ENCODE measurements around the gene L3MBTL4.

L3MBTL4 gene

DNA sequence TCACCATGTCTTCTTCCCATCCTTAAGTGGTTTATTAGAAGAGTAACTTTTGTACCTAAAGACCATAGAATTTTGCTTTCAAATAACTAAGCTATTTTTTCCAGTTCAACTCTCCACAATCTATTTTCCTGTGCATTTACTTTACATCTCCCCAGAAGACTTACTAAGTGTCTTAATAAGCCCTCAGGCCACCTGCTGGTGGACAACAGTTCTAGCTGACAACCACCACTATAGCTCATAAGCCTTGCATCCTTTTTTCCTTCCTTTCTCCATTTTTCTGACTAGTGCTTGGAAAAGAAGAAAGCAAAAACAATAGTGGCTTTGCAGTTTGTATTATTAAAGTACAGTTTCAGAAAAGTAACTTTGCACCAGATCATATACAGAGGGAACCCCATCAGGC is 369.9 kb downstream of the L3MBTL4 start:
- H3K9me3 ChIP-seq (ENCODE audit: control extremely low read depth in 1 of 5, control insufficient read depth in 4 of 5, insufficient read depth in 2 of 5, low read depth in 1 of 5, low read length in 4 of 5), result peaks cover 0 to 30% (median 4%) of the 10 kb centered on the region in 5 experiments
- no peak overlapping the region for H3K27ac ChIP-seq (ENCODE audit: insufficient read depth in 1 of 2, low read depth in 1 of 2, low read length in 2 of 2, poor library complexity in 1 of 2, severe bottlenecking in 2 of 2)
- ChIA-PET POLR2A (no interaction called here), CTCF (no interaction called here)
- DNase-seq, result no peak
- no peak overlapping the region for H3K4me3 ChIP-seq (ENCODE audit: control insufficient read depth in 1 of 7, extremely low read depth in 1 of 7, insufficient read depth in 4 of 7, low read depth in 2 of 7, low read length in 6 of 7)
- no peaks in the 10 kb centered on the region for H3K27me3 ChIP-seq (replicated peaks in 2 of 5; ENCODE audit: control insufficient read depth in 4 of 5, insufficient read depth in 5 of 5, low read length in 4 of 5)
- H3K4me1 ChIP-seq (ENCODE audit: control extremely low read depth in 1 of 4, control insufficient read depth in 4 of 4, insufficient read depth in 4 of 4, low read length in 3 of 4), result no peaks in the 10 kb centered on the region
- peaks cover 0 to 2% (median 0%) of the 10 kb centered on the region in 4 experiments for H3K36me3 ChIP-seq (ENCODE audit: control insufficient read depth in 4 of 4, insufficient read depth in 4 of 4, low read length in 3 of 4)

DNA sequence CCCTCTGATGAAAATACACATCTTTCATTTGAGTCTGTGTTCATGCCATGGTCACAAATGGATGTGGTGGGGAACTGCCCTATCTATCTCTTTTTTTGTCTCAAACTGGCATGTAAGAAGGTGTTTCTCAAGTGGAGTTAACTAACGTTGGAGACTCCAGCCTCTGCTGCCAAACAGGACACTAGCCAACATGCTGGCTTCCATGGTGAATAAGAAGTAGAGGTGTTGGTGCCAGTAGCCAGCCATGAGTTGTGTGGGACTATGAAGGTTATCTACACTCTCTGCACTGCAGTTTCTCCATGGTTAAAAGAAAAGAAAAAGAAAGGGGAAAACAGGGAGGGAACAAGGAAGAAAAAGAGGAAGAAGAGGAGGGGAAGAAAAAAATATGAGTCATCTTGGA is 370.4 kb downstream of the L3MBTL4 start:
- ChIA-PET POLR2A (no interaction called here), CTCF (no interaction called here)
- H3K9me3 ChIP-seq (ENCODE audit: control extremely low read depth in 1 of 5, control insufficient read depth in 4 of 5, insufficient read depth in 2 of 5, low read depth in 1 of 5, low read length in 4 of 5), result peaks cover 0 to 30% (median 4%) of the 10 kb centered on the region in 5 experiments
- peaks cover 0 to 2% (median 0%) of the 10 kb centered on the region in 4 experiments for H3K36me3 ChIP-seq (ENCODE audit: control insufficient read depth in 4 of 4, insufficient read depth in 4 of 4, low read length in 3 of 4)
- H3K4me3 ChIP-seq (ENCODE audit: control insufficient read depth in 1 of 7, extremely low read depth in 1 of 7, insufficient read depth in 4 of 7, low read depth in 2 of 7, low read length in 6 of 7), result no peak overlapping the region
- DNase-seq, result no peak
- no peaks in the 10 kb centered on the region for H3K4me1 ChIP-seq (ENCODE audit: control extremely low read depth in 1 of 4, control insufficient read depth in 4 of 4, insufficient read depth in 4 of 4, low read length in 3 of 4)
- no peak overlapping the region for H3K27ac ChIP-seq (ENCODE audit: insufficient read depth in 1 of 2, low read depth in 1 of 2, low read length in 2 of 2, poor library complexity in 1 of 2, severe bottlenecking in 2 of 2)
- WGBS (ENCODE audit: insufficient coverage), result no CpG with 5 or more reads among the region's 1 CpG
- no peaks in the 10 kb centered on the region for H3K27me3 ChIP-seq (replicated peaks in 2 of 5; ENCODE audit: control insufficient read depth in 4 of 5, insufficient read depth in 5 of 5, low read length in 4 of 5)

DNA sequence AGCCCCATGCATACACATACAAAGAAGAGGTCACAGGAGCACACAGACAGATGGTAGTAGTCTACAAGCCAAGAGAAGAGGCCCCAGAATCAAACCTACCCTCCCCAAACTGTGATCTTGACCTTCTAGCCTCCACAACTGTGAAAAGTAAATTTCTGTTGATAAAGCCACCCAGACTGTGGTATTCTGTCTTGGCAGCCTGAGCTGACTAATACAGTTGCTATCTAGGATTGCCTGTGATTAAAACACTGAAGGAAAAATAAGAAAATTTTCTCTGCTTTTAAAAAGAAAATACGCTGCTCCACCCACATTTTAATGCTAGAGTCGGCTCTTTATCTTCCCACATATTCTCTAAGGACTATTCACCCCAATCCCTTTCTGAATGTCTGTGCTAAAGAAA is 375.7 kb downstream of the L3MBTL4 start:
- Histone ChIP-seq H3K27me3 (replicated peaks in 2 of 5; ENCODE audit: control insufficient read depth in 4 of 5, insufficient read depth in 5 of 5, low read length in 4 of 5) (no peaks in the 10 kb centered on the region), H3K36me3 (ENCODE audit: control insufficient read depth in 4 of 4, insufficient read depth in 4 of 4, low read length in 3 of 4) (peaks cover 0 to 2% (median 0%) of the 10 kb centered on the region in 4 experiments), H3K4me3 (ENCODE audit: control insufficient read depth in 1 of 7, extremely low read depth in 1 of 7, insufficient read depth in 4 of 7, low read depth in 2 of 7, low read length in 6 of 7) (no peak overlapping the region), H3K9me3 (ENCODE audit: control extremely low read depth in 1 of 5, control insufficient read depth in 4 of 5, insufficient read depth in 2 of 5, low read depth in 1 of 5, low read length in 4 of 5) (peaks cover 0 to 38% (median 3%) of the 10 kb centered on the region in 5 experiments), H3K27ac (ENCODE audit: insufficient read depth in 1 of 2, low read depth in 1 of 2, low read length in 2 of 2, poor library complexity in 1 of 2, severe bottlenecking in 2 of 2) (no peak overlapping the region), H3K4me1 (ENCODE audit: control extremely low read depth in 1 of 4, control insufficient read depth in 4 of 4, insufficient read depth in 4 of 4, low read length in 3 of 4) (no peaks in the 10 kb centered on the region)
- WGBS (ENCODE audit: insufficient coverage), result 100% methylated on average over 1 of the region's 2 CpGs
- POLR2A ChIA-PET, result no interaction called here
- CTCF ChIA-PET, result no interaction called here
- no peak for DNase-seq

DNA sequence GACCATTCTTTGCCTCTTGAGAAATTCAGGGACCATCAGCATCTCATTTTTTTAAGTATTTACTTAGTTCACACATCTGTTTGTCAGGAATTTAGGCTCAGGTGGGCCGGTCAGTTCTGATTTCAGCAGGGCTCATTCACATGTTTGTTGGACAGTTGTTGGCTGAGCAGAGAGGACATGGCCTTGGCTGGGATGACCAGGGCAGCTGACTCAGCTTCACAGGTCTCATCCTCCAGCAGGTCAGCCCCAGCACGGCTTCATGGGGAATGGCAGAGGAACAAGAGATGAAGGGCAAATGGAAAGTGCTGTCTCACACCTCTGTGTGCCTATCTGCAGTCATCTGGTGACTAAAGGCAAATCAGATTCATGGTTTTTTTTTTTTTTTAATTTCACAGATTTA is 383.3 kb downstream of the L3MBTL4 start:
- H3K27me3 ChIP-seq (replicated peaks in 2 of 5; ENCODE audit: control insufficient read depth in 4 of 5, insufficient read depth in 5 of 5, low read length in 4 of 5), result no peaks in the 10 kb centered on the region
- H3K9me3 ChIP-seq (ENCODE audit: control extremely low read depth in 1 of 5, control insufficient read depth in 4 of 5, insufficient read depth in 2 of 5, low read depth in 1 of 5, low read length in 4 of 5), result peaks cover 0 to 7% (median 0%) of the 10 kb centered on the region in 5 experiments
- 100% methylated on average over 2 of the region's 2 CpGs for WGBS (ENCODE audit: insufficient coverage)
- H3K27ac ChIP-seq (ENCODE audit: insufficient read depth in 1 of 2, low read depth in 1 of 2, low read length in 2 of 2, poor library complexity in 1 of 2, severe bottlenecking in 2 of 2), result no peak overlapping the region
- no peaks in the 10 kb centered on the region for H3K36me3 ChIP-seq (ENCODE audit: control insufficient read depth in 4 of 4, insufficient read depth in 4 of 4, low read length in 3 of 4)
- no peak for DNase-seq
- no peak overlapping the region for H3K4me3 ChIP-seq (ENCODE audit: control insufficient read depth in 1 of 7, extremely low read depth in 1 of 7, insufficient read depth in 4 of 7, low read depth in 2 of 7, low read length in 6 of 7)
- CTCF ChIA-PET, result no interaction called here
- no peaks in the 10 kb centered on the region for H3K4me1 ChIP-seq (ENCODE audit: control extremely low read depth in 1 of 4, control insufficient read depth in 4 of 4, insufficient read depth in 4 of 4, low read length in 3 of 4)
- POLR2A ChIA-PET, result no interaction called here

DNA sequence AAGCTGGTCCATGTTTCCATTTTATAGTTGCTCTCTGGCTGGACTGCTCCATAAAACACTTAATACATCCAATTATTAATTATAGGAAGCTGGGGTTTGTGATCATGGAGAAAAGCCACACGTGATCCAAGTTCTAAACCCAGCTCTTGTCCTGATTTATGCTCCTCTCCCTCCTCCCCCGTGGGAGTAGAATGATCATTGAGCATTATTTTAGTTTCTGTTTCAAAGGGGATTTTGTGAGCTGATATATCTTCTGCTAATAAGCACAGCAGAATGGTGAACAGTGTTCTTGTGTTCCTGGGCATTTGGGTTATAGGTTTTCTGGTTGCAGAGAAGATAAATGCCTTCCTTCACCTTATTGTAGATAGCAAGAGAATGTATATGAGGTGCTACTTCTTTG is 383.7 kb downstream of the L3MBTL4 start:
- Histone ChIP-seq H3K9me3 (ENCODE audit: control extremely low read depth in 1 of 5, control insufficient read depth in 4 of 5, insufficient read depth in 2 of 5, low read depth in 1 of 5, low read length in 4 of 5) (peaks cover 0 to 3% (median 0%) of the 10 kb centered on the region in 5 experiments), H3K36me3 (ENCODE audit: control insufficient read depth in 4 of 4, insufficient read depth in 4 of 4, low read length in 3 of 4) (no peaks in the 10 kb centered on the region), H3K27me3 (replicated peaks in 2 of 5; ENCODE audit: control insufficient read depth in 4 of 5, insufficient read depth in 5 of 5, low read length in 4 of 5) (no peaks in the 10 kb centered on the region), H3K4me1 (ENCODE audit: control extremely low read depth in 1 of 4, control insufficient read depth in 4 of 4, insufficient read depth in 4 of 4, low read length in 3 of 4) (no peaks in the 10 kb centered on the region), H3K4me3 (ENCODE audit: control insufficient read depth in 1 of 7, extremely low read depth in 1 of 7, insufficient read depth in 4 of 7, low read depth in 2 of 7, low read length in 6 of 7) (no peak overlapping the region), H3K27ac (ENCODE audit: insufficient read depth in 1 of 2, low read depth in 1 of 2, low read length in 2 of 2, poor library complexity in 1 of 2, severe bottlenecking in 2 of 2) (no peak overlapping the region)
- CTCF ChIA-PET, result no interaction called here
- POLR2A ChIA-PET, result no interaction called here
- no peak for DNase-seq
- WGBS (ENCODE audit: insufficient coverage), result no CpG with 5 or more reads among the region's 2 CpGs

DNA sequence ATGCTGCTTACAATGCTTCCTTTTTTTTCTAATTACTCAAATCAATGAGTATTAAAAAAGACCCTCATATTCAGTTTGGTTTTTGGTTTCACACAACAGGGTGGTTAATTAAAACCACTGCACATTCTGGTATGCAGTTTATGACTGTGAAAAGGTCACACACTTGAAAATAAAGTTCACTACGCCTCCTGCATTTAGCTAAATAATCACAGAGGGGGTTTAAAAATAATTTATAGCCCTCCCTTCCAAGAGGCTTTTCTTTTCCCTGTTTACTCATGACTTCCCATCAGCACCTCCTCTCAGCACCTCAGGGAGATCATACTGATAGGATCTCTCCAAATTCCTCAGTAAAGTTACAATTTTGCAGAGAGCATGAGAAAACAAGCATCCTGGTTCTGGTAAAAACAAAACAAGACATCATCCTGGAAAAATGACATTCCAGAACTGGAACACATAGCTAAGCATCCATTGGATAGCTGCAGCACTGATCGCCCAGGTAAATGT is 389.9 kb downstream of the L3MBTL4 start:
- Histone ChIP-seq H3K27me3 (replicated peaks in 2 of 5; ENCODE audit: control insufficient read depth in 4 of 5, insufficient read depth in 5 of 5, low read length in 4 of 5) (no peaks in the 10 kb centered on the region), H3K4me1 (ENCODE audit: control extremely low read depth in 1 of 4, control insufficient read depth in 4 of 4, insufficient read depth in 4 of 4, low read length in 3 of 4) (peaks cover 0 to 6% (median 0%) of the 10 kb centered on the region in 4 experiments), H3K27ac (ENCODE audit: insufficient read depth in 1 of 2, low read depth in 1 of 2, low read length in 2 of 2, poor library complexity in 1 of 2, severe bottlenecking in 2 of 2) (no peak overlapping the region), H3K9me3 (ENCODE audit: control extremely low read depth in 1 of 5, control insufficient read depth in 4 of 5, insufficient read depth in 2 of 5, low read depth in 1 of 5, low read length in 4 of 5) (no peaks in the 10 kb centered on the region), H3K36me3 (ENCODE audit: control insufficient read depth in 4 of 4, insufficient read depth in 4 of 4, low read length in 3 of 4) (no peaks in the 10 kb centered on the region), H3K4me3 (ENCODE audit: control insufficient read depth in 1 of 7, extremely low read depth in 1 of 7, insufficient read depth in 4 of 7, low read depth in 2 of 7, low read length in 6 of 7) (no peak overlapping the region)
- 100% methylated on average over 1 of the region's 2 CpGs for WGBS (ENCODE audit: insufficient coverage)
- ChIA-PET POLR2A (no interaction called here), CTCF (no interaction called here)
- DNase-seq, result no peak

DNA sequence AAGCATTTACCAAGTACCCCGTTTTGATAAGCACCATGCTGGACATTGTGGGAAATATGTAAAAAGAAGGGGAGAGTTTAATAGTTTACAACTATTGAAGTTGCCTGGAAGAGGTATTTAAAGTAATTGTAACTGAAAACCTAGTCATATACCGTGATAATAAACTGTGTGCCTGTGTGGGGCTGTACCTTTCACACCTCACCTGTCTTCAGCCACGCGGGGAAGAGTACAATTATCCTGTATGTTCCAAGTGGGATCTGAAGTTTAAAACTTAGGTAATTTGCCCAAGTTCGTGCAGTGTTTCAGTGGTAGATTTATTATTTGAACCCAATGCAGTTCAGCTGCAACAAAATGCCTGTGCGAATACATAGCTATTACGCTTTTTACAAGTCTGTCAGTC is 391.2 kb downstream of the L3MBTL4 start:
- DNase-seq, result no peak
- Histone ChIP-seq H3K4me3 (ENCODE audit: control insufficient read depth in 1 of 7, extremely low read depth in 1 of 7, insufficient read depth in 4 of 7, low read depth in 2 of 7, low read length in 6 of 7) (no peak overlapping the region), H3K9me3 (ENCODE audit: control extremely low read depth in 1 of 5, control insufficient read depth in 4 of 5, insufficient read depth in 2 of 5, low read depth in 1 of 5, low read length in 4 of 5) (no peaks in the 10 kb centered on the region), H3K36me3 (ENCODE audit: control insufficient read depth in 4 of 4, insufficient read depth in 4 of 4, low read length in 3 of 4) (no peaks in the 10 kb centered on the region), H3K4me1 (ENCODE audit: control extremely low read depth in 1 of 4, control insufficient read depth in 4 of 4, insufficient read depth in 4 of 4, low read length in 3 of 4) (peaks cover 0 to 6% (median 0%) of the 10 kb centered on the region in 4 experiments), H3K27me3 (replicated peaks in 2 of 5; ENCODE audit: control insufficient read depth in 4 of 5, insufficient read depth in 5 of 5, low read length in 4 of 5) (no peaks in the 10 kb centered on the region), H3K27ac (ENCODE audit: insufficient read depth in 1 of 2, low read depth in 1 of 2, low read length in 2 of 2, poor library complexity in 1 of 2, severe bottlenecking in 2 of 2) (no peak overlapping the region)
- WGBS (ENCODE audit: insufficient coverage), result 93% methylated on average over 7 of the region's 7 CpGs
- ChIA-PET CTCF (no interaction called here), POLR2A (no interaction called here)

Measured in common myeloid progenitor, CD34-positive (primary cell).